Esophagus muscularis mucosa (tissue), 4 donors: ENCODE measurements around the gene NFIB.

Source experiments
- CTCF ChIP-seq, 3 experiments: fragments of 200-600 bp in 2 of 3; fragments of 450-650 bp in 1 of 3; sonication (generic) in 2 of 3; IDR thresholded peaks; one replicate each; pipeline ENCODE4 v1.5.1; 2017 to 2019; ENCODE audit warnings: antibody characterized with exemption in 3 of 3, mild to moderate bottlenecking in 2 of 3, moderate library complexity in 1 of 3
- EP300 ChIP-seq: sonication (generic); formaldehyde crosslinking; IDR thresholded peaks from one replicate; pipeline ENCODE4 v1.6.1; 2017; ENCODE audit warnings: antibody characterized with exemption
- POLR2A ChIP-seq: fragments of 450-650 bp; IDR thresholded peaks from one replicate; pipeline ENCODE4 v1.6.1; 2017; ENCODE audit warnings: antibody characterized with exemption, moderate library complexity, mild to moderate bottlenecking, low read depth
- POLR2AphosphoS5 ChIP-seq, 2 donors: sonication (generic); formaldehyde crosslinking; IDR thresholded peaks; one replicate each; pipeline ENCODE4 v1.6.1; 2017; ENCODE audit warnings: antibody characterized with exemption in 2 of 2

- no peak for TF ChIP-seq POLR2A
- TF ChIP-seq POLR2AphosphoS5 (IDR thresholded peaks at IDR 0.05) = no peak
- TF ChIP-seq CTCF (IDR thresholded peaks at IDR 0.05) = no peak
- TF ChIP-seq EP300 = no peak
These were observed 140.2 kb downstream of the NFIB start for GRCh38 chr9:14173713-14174112.
